Measurements from ENCODE around the gene ARRDC1.

Gene ARRDC1

GRCh38 chr9:137610944-137611343, 5.5 kb downstream of the ARRDC1 start:
- ChIA-PET CTCF (interaction anchor here (1.0 kb wide), 1 partner anchor 32 kb away, joined by 4 read pairs; no protein-coding TSS in a partner anchor), POLR2A (no interaction called here)

GRCh38 chr9:137611623-137612609, 6.4 kb downstream of the ARRDC1 start:
- no peak overlapping the region for H3K4me3 ChIP-seq (ENCODE audit: low read depth, low read length)
- ChIA-PET POLR2A (no interaction called here), CTCF (no interaction called here)
- DNase-seq (ENCODE audit: low read depth, low spot score) = no peak
- TF ChIP-seq CTCF (IDR thresholded peaks at IDR 0.05; ENCODE audit: insufficient read depth, low read length, missing control alignments) = no peak

More at GRCh38 chr9:137610944-137611343, 5.5 kb downstream of the ARRDC1 start:
- DNase-seq (ENCODE audit: low read depth, low spot score) = no peak
- H3K4me3 ChIP-seq (ENCODE audit: low read depth, low read length) = no peak overlapping the region
- TF ChIP-seq CTCF (IDR thresholded peaks at IDR 0.05; ENCODE audit: insufficient read depth, low read length, missing control alignments) = no peak

GRCh38 chr9:137612741-137613142, 7.3 kb downstream of the ARRDC1 start:
- CTCF ChIA-PET = no interaction called here
- POLR2A ChIA-PET = no interaction called here
- no peak for TF ChIP-seq CTCF (IDR thresholded peaks at IDR 0.05; ENCODE audit: insufficient read depth, low read length, missing control alignments)
- DNase-seq (ENCODE audit: low read depth, low spot score) = no peak
- H3K4me3 ChIP-seq (ENCODE audit: low read depth, low read length) = no peak overlapping the region

DNA sequence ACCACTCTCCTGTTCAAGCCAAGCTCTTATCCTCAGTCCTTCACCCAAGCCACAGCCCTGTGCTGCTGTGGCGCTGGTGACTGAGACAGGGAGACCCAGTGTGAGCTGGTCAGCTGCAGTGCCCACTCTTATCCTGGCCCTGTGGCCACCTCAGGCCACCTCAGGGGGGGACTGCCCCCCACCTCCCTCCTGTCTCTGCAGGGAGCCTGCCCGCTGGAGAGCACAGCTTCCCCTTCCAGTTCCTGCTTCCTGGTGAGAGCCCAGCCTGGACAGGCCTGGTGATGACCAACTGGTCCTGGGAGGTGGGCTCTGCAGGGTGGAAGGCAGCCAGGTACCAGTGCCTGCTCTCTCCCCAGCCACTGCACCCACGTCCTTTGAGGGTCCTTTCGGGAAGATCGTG, 7.8 kb downstream of the ARRDC1 start:
- POLR2A ChIA-PET = no interaction called here
- no peak overlapping the region for H3K4me3 ChIP-seq (ENCODE audit: low read depth, low read length)
- TF ChIP-seq CTCF (IDR thresholded peaks at IDR 0.05; ENCODE audit: insufficient read depth, low read length, missing control alignments) = no peak
- DNase-seq (ENCODE audit: low read depth, low spot score) = no peak
- CTCF ChIA-PET = no interaction called here

- ChIA-PET CTCF (no interaction called here), POLR2A (interaction anchor here (0.7 kb wide), 1 partner anchor 15 kb away, joined by 3 read pairs; no protein-coding TSS in a partner anchor)
- DNase-seq (ENCODE audit: low read depth, low spot score) = no peak
- no peak for TF ChIP-seq CTCF (IDR thresholded peaks at IDR 0.05; ENCODE audit: insufficient read depth, low read length, missing control alignments)
- H3K4me3 ChIP-seq (ENCODE audit: low read depth, low read length) = no peak overlapping the region
These were observed 8.4 kb downstream of the ARRDC1 start for GRCh38 chr9:137613738-137614523.

All from AG04449 (cell line).